Endodermal cell (in vitro differentiated cells): Measurements from ENCODE around the gene MINK1. TPM values are rescaled to one million over a fixed set of nuclear protein-coding genes. Genes with fewer than 3 reads are reported as not detected.

ENCODE experiments used
- DNase-seq: peaks from one replicate; pipeline ENCODE4 v3.0.0-alpha.2; 2017
- H3K27ac ChIP-seq: 2 replicates; pipeline ENCODE4 v1.5.1; 2013; ENCODE audit warnings: mild to moderate bottlenecking, low read depth, low read length, moderate library complexity
- H3K27me3 ChIP-seq: 2 replicates; pipeline ENCODE4 v1.6.1; 2013; ENCODE audit warnings: mild to moderate bottlenecking, low read length, moderate library complexity; ENCODE audit not compliant: insufficient read depth, control insufficient read depth, poor library complexity, severe bottlenecking
- H3K36me3 ChIP-seq: 2 replicates; pipeline ENCODE4 v1.7.0; 2013; ENCODE audit warnings: mild to moderate bottlenecking, low read length, moderate library complexity; ENCODE audit not compliant: control insufficient read depth, insufficient read depth
- H3K4me1 ChIP-seq: one replicate; pipeline ENCODE4 v1.7.0; 2013; ENCODE audit warnings: low read length; ENCODE audit not compliant: control insufficient read depth, insufficient read depth
- H3K4me3 ChIP-seq: 2 replicates; pipeline ENCODE4 v1.5.1; 2013; ENCODE audit warnings: mild to moderate bottlenecking, low read length, moderate library complexity
- H3K9ac ChIP-seq: 2 replicates; pipeline ENCODE4 v1.6.1; 2013; ENCODE audit warnings: mild to moderate bottlenecking, low read length, moderate library complexity; ENCODE audit not compliant: poor library complexity, severe bottlenecking; ENCODE audit errors: extremely low read depth
- H3K9me3 ChIP-seq: 2 replicates; pipeline ENCODE4 v1.6.1; 2013; ENCODE audit warnings: mild to moderate bottlenecking, low read length, moderate library complexity; ENCODE audit not compliant: control insufficient read depth
- H3K27ac Mint-ChIP-seq: 2 replicates; pipeline ENCODE4 v1.8.0; 2020; ENCODE audit warnings: mixed read lengths
- H3K27me3 Mint-ChIP-seq: 2 replicates; pipeline ENCODE4 v1.8.0; 2021; ENCODE audit warnings: mild to moderate bottlenecking, mixed read lengths; ENCODE audit not compliant: insufficient read depth
- H3K36me3 Mint-ChIP-seq: 2 replicates; pipeline ENCODE4 v1.8.0; 2020; ENCODE audit warnings: low read depth, mixed read lengths
- H3K4me1 Mint-ChIP-seq: 2 replicates; pipeline ENCODE4 v1.8.0; 2020; ENCODE audit warnings: mixed read lengths
- H3K4me3 Mint-ChIP-seq: 2 replicates; pipeline ENCODE4 v1.8.0; 2020; ENCODE audit warnings: mild to moderate bottlenecking, moderate library complexity, mixed read lengths
- H3K9me3 Mint-ChIP-seq: 2 replicates; pipeline ENCODE4 v1.8.0; 2020; ENCODE audit warnings: mild to moderate bottlenecking, mixed read lengths
- CTCF ChIP-seq: fragments of 200-600 bp; sonication (generic); conservative IDR thresholded peaks from 2 replicates; pipeline ENCODE4 v1.5.0; 2021; ENCODE audit warnings: antibody characterized with exemption, mild to moderate bottlenecking
- WGBS, 2 experiments: methylation state at CpG; one replicate each; pipeline versions ENCODE4 v1.1.5 to v1.1.7; 2013; ENCODE audit warnings: missing lambda C conversion rate in 2 of 2, mixed read lengths in 1 of 2; ENCODE audit not compliant: insufficient coverage in 1 of 2, insufficient read length in 1 of 2; 5-methylcytosine and 5-hydroxymethylcytosine counted together
- total RNA-seq, 2 donors: library from RNA; stranded (reverse); fragmentation: NEBNext Ultra II Directional in 1 of 2; extraction: Animal tissue kit (Norgen Biotek cat#: 25700) in 1 of 2; gene quantifications; 2 replicates in 1 of 2; 3 replicates in 1 of 2; pipeline ENCODE4 v1.2.1, GENCODE V29; 2021

The MINK1 gene
- total RNA-seq, 2 donors from 2014 or later: 75.0 to 79.7 TPM

GRCh38 chr17:4880857-4881256, 47.7 kb downstream of the MINK1 start:
- H3K36me3 ChIP-seq: peaks cover 5% of the 10 kb centered on the region
- no peaks in the 10 kb centered on the region for H3K9me3 ChIP-seq
- no peaks in the 10 kb centered on the region for H3K4me1 ChIP-seq
- WGBS, 2 experiments: 88 to 90% methylated on average over 10 to 15 of the region's 15 CpGs
- no peak overlapping the region for H3K4me3 ChIP-seq
- DNase-seq: no peak
- no peaks in the 10 kb centered on the region for H3K27me3 ChIP-seq
- H3K9me3 Mint-ChIP-seq: no peaks in the 10 kb centered on the region
- peaks cover 30% of the 10 kb centered on the region for H3K36me3 Mint-ChIP-seq
- no peak for TF ChIP-seq CTCF
- no peak overlapping the region for H3K27ac Mint-ChIP-seq
- H3K4me1 Mint-ChIP-seq: peaks cover 1% of the 10 kb centered on the region
- H3K4me3 Mint-ChIP-seq: no peak overlapping the region
- no peak overlapping the region for H3K27ac ChIP-seq
- H3K27me3 Mint-ChIP-seq: no peaks in the 10 kb centered on the region
- H3K9ac ChIP-seq: no peak overlapping the region

DNA sequence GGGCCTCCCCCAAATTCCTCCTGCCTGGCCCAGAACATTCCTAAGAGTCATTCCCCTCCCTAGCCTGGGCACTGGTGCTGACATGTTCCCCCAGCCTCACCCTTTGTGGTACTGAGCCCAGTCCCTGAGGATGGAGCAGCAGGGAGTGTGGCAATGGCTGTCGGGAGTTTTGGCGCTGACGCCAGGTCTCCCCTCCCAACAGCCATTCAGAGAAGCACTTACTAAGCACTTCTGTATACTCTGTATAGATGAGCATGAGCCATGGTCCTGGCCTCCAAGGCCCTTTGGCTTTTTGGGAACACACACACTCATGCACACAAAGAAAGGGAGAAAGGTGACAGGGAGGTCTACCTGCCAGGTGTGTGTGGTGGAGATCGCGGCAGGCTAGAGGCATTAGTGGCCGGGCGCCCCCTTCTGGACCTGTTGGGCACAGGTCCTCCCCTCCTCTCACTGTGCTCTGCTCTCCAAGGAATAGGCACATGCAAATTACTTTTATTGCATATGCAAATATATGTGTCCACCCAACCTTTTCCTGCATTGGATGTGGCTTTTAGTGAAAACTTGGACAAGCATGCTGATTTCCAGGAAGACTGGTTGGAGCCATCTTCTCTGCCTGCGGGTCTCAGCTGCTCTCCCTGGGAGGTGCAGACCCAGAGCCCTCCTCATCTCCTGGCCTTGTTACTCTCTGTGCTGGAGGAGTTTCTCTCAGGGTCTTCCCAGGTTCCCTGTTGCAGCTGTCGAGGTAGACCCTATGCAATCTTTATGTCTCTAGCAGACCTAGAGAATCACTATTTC, 48.8 kb downstream of the MINK1 start:
- Mint-ChIP-seq H3K9me3 (no peaks in the 10 kb centered on the region), H3K4me1 (peaks cover 1% of the 10 kb centered on the region), H3K4me3 (no peak overlapping the region), H3K36me3 (peaks cover 34% of the 10 kb centered on the region), H3K27ac (no peak overlapping the region), H3K27me3 (no peaks in the 10 kb centered on the region)
- TF ChIP-seq CTCF: peak; percentile 97
- Histone ChIP-seq H3K36me3 (peaks cover 5% of the 10 kb centered on the region), H3K27ac (no peak overlapping the region), H3K27me3 (no peaks in the 10 kb centered on the region), H3K9ac (no peak overlapping the region), H3K4me3 (no peak overlapping the region), H3K9me3 (no peaks in the 10 kb centered on the region), H3K4me1 (no peaks in the 10 kb centered on the region)
- WGBS, 2 experiments: 53 to 92% methylated on average over 3 to 9 of the region's 9 CpGs
- DNase-seq: peak; percentile 95

DNA sequence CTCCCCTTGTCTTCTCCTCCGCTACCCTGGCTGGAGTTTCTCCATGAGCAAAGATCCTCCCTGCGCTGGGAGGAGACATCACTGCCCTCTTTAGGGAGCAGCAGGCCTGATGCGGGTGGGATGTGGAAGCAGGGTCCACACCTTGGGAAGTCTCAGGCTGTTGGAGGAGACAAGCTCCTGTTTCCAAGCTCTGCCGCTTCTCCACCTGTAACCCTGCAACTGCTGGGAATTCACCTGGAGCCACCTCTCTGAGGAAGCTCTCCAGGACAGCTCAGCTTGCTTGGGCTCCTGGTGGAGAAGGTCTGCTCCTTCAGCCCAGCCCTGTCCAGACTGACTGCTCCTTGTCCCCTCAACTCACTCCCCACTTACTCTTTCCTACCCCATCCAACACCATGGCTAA, 51.3 kb downstream of the MINK1 start:
- Histone ChIP-seq H3K27ac (no peak overlapping the region), H3K4me1 (no peaks in the 10 kb centered on the region), H3K4me3 (no peak overlapping the region), H3K9ac (no peak overlapping the region), H3K36me3 (peaks cover 10% of the 10 kb centered on the region), H3K27me3 (no peaks in the 10 kb centered on the region), H3K9me3 (no peaks in the 10 kb centered on the region)
- TF ChIP-seq CTCF: no peak
- no peak for DNase-seq
- Mint-ChIP-seq H3K4me3 (no peak overlapping the region), H3K36me3 (peaks cover 41% of the 10 kb centered on the region), H3K9me3 (no peaks in the 10 kb centered on the region), H3K4me1 (peaks cover 1% of the 10 kb centered on the region), H3K27ac (no peak overlapping the region), H3K27me3 (no peaks in the 10 kb centered on the region)
- 96 to 97% methylated on average over 3 to 4 of the region's 4 CpGs for WGBS, 2 experiments
